GM18951 (cell line): ENCODE results near the gene DNAJB8.

Source experiments
- POLR2A ChIP-seq: IDR thresholded peaks from 4 replicates; pipeline ENCODE4 v1.6.1; 2011; ENCODE audit warnings: mild to moderate bottlenecking; ENCODE audit not compliant: insufficient read length, insufficient read depth; ENCODE audit errors: extremely low read depth
- in situ Hi-C: fragments of 300-500 bp; cut with MboI; formaldehyde crosslinking; loops from one replicate; pipeline ENCODE4 v1.12.0; 2022; ENCODE audit warnings: low sequenced_read_pairs, mixed read lengths, inconsistent platforms; ENCODE audit not compliant: unreplicated experiment

Gene DNAJB8

GRCh38 chr3:128498127-128498626, 31.5 kb upstream of the DNAJB8 start:
- in situ Hi-C loops: loop anchor here (10.0 kb wide), 1 partner anchor 63 kb away; no protein-coding TSS in a partner anchor
- no peak for TF ChIP-seq POLR2A

DNA sequence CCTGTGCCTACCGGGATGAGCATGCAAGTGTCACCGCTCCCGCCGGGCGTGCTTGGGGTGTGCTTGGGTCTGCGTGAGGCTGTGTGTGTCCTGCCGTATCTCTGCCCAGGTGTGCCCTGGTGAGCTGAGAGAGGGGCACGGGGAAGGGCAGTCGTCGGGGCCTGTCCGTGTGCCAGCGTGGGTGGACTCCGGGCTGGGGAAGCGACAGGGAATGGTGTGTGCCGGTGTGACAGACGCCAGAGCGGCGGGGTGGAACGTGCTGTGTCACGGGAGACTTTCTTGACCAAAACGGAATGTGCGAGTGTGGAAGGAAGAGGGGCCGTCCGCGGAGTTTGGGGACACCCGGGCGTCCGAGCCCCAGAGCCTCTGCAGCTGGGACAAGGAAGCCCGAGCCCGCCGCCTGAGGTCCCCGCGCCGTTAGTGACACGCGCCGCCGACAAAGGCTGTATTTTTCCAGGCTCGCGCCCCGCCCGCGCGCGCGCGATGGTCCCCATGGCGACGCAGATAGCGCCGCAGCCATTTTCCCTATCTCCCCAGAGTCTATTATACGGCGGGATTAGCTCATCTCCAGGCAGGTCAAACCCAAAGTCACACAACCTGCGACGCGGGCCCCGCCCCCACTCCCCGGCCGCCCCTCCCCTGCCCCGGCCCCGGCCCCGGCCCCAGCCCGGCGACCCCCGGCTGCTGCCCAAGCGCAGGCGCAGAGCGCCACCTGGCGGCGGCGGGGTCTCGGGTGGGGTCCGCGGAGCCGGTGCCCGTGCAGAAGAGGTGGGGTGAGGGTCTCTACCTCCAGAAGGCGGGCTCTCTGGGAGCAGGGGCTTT, 30.8 kb upstream of the DNAJB8 start:
- no peak for TF ChIP-seq POLR2A
- in situ Hi-C loops: loop anchor here (10.0 kb wide), 1 partner anchor 63 kb away; no protein-coding TSS in a partner anchor

- TF ChIP-seq POLR2A: no peak
- in situ Hi-C loops: loop anchor here (10.0 kb wide), 1 partner anchor 62 kb away; no protein-coding TSS in a partner anchor
These were observed 30.1 kb upstream of the DNAJB8 start for GRCh38 chr3:128496602-128497304.

DNA sequence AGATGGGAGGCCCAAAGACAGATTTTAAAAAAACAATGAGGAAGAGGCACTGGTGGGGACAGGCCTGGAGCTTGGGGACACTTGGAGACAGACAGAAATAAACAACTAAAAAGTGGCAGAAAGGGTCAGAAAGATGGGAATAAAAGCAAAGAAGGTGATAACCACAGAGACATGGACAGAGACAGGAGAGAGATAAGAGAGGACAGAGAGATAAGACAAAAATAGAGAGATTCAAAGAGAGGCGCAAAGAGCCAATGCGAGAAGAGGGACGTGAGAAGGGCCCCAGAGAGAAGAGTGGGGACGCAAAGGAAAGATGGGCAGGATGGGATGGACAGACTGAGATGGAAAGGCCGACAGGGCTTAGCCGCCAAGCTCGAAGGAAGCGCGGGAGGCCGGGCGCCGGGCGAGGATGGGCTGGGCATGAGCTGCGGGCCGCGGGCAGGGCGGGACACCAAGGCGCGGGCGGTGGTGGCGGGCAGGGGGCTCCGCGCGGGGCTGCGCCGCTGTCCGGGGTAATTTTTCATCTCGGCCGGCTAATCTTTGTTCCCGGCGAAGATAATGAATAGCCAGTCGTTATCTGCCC, 29.4 kb upstream of the DNAJB8 start:
- in situ Hi-C loops: loop anchor here (10.0 kb wide), 1 partner anchor 61 kb away; no protein-coding TSS in a partner anchor

GRCh38 chr3:128495435-128495970, 28.8 kb upstream of the DNAJB8 start:
- no peak for TF ChIP-seq POLR2A
- in situ Hi-C loops: loop anchor here (10.0 kb wide), 1 partner anchor 61 kb away; no protein-coding TSS in a partner anchor

More for the DNA sequence above, 29.4 kb upstream of the DNAJB8 start:
- no peak for TF ChIP-seq POLR2A

DNA sequence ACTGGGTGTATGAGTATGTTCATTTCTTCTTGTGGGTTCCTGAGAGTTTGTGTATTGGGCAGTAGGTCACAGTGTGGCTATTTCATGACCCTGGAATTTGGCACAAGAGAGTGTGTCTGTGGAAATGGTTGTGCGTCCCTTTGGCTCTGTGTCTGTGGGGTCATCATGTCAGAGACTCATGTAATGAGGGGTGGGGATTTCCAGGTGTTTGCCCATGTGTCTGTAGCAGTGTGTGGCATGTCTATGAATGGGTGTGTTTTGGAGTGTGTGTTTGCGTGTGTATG, 27.6 kb upstream of the DNAJB8 start:
- TF ChIP-seq POLR2A: no peak
- in situ Hi-C loops: loop anchor here (10.0 kb wide), 1 partner anchor 60 kb away; no protein-coding TSS in a partner anchor

DNA sequence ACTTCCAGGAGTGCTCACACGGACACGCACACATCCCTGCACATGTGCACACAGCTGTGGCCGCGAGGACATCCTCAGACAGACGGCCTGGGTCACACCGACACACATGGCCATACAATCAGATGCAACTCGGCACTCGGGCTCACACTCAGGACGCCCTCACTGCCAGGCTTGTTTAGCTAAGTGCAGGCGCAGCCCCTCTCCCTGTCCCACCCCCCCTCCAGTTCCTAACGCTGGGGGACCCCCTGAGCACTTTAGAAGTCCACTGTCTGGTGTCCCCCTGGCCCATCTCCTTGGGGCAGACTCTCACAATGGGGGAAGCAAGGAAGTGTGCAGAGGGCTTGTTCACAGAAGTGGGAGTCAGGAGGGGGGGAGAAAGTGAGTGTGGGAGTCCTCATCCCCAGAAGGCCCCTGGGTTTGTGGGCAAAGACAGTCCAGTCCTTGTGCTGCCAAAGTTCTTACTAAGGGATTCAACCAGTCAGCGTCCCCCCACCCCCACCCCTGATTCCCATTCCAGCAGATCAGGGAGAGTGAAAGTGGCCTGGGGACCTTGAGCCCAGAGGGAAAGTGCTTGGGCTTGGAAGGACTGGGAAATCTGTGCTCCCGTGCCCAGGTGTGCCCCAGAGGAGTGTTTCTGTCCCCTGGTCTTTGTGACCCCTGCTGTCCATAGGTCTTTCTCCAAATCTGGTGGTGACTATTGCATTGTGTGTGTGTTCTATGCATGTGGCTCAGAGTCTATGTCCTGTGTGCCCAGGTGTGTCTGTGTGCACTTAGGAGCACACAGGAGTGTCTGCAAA, 27.1 kb upstream of the DNAJB8 start:
- TF ChIP-seq POLR2A: no peak
- in situ Hi-C loops: loop anchor here (10.0 kb wide), 1 partner anchor 59 kb away; no protein-coding TSS in a partner anchor

GRCh38 chr3:128492671-128493569, 26.2 kb upstream of the DNAJB8 start, which contains the start of gene GATA2:
TSS of gene GATA2 (minus strand) at chr3:128493201. CDS start at chr3:128487031, 6,170 bp downstream.
- TF ChIP-seq POLR2A: no peak
- in situ Hi-C loops: loop anchor here (10.0 kb wide), 1 partner anchor 58 kb away; no protein-coding TSS in a partner anchor

DNA sequence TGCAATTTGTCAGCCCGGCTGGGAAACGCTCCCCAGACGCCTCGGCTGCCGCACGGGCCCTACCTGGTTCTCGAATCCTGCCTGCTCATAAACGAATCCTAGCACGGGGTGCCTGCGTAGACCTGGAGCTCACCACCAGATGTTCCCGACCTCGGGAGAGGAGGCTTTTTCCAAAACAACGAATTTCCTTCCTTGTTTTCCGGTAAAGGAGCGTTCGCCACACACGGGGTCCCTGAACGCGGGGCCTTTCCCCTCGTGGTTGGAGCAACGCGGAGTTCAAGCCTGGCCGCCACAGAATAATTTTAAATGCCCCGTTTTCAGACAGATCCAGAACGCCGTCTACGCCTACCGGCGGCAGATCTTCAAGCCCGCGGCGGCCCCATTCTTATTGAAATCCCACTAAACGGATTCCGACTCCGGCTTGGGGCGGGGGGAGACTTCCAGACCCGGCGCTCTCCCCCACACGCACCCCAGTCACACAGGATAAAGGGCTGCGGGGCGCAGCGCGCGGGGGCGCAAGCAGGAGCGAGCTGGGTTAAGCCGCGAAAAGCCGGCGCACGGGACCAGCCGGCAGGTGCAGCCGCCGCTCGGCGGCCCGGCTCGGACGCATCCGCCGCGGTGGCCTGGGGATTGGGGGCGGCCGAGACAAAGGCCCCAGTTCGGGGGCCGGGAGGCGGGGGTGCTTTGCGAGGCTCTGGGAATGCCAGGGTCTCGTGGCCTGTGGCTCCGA, 25.4 kb upstream of the DNAJB8 start:
- in situ Hi-C loops: loop anchor here (10.0 kb wide), 1 partner anchor 57 kb away; no protein-coding TSS in a partner anchor
- no peak for TF ChIP-seq POLR2A

- TF ChIP-seq POLR2A: no peak
- in situ Hi-C loops: loop anchor here (10.0 kb wide), 1 partner anchor 57 kb away; no protein-coding TSS in a partner anchor
These were observed 24.9 kb upstream of the DNAJB8 start for GRCh38 chr3:128491691-128491940.
